ENCODE data around the gene RRP1B.
"Not testable (repeated sequence)": the region's sequence is repeated elsewhere in the genome, so short reads cannot be mapped to it uniquely, and the experiment has no call there.

- not testable (repeated sequence) for TF ChIP-seq CTCF (IDR thresholded peaks at IDR 0.05); MAFK (IDR thresholded peaks at IDR 0.05; ENCODE audit: partially characterized antibody); CEBPB (IDR thresholded peaks at IDR 0.05); JUN (IDR thresholded peaks at IDR 0.05); MAX (IDR thresholded peaks at IDR 0.05); CHD2 (IDR thresholded peaks at IDR 0.05; ENCODE audit: low read length, partially characterized antibody); KDM1A (IDR thresholded peaks at IDR 0.05; ENCODE audit: low read depth); SMC3 (IDR thresholded peaks at IDR 0.05); EP300 (IDR thresholded peaks at IDR 0.05); CBX2 (IDR thresholded peaks at IDR 0.05; ENCODE audit: borderline replicate concordance, low read depth); REST (IDR thresholded peaks at IDR 0.05)
Measured at GRCh38 chr21:43616861-43617260, 42.5 kb upstream of the RRP1B start.
